Prostate gland (tissue), 2 donors: ENCODE measurements around the gene ZNF629. TPM values are rescaled to one million over a fixed set of nuclear protein-coding genes. Genes with fewer than 3 reads are reported as not detected.

ENCODE experiments used
- DNase-seq: peaks from one replicate; pipeline ENCODE4 v3.0.0-alpha.2; 2019; ENCODE audit warnings: low spot score
- H3K27ac ChIP-seq, 2 donors: fragments of 200-600 bp; sonication (generic); 2 replicates each; pipeline ENCODE4 v1.5.1; 2017 to 2019
- H3K27me3 ChIP-seq: fragments of 200-600 bp; sonication (generic); replicated peaks from 2 replicates; pipeline ENCODE4 v1.5.1; 2019; ENCODE audit not compliant: insufficient read depth
- H3K36me3 ChIP-seq, 2 donors: fragments of 200-600 bp; sonication (generic); 1 replicate in 1 of 2; 2 replicates in 1 of 2; pipeline versions ENCODE4 v1.5.1 to v1.8.1; 2017 to 2019
- H3K4me1 ChIP-seq: fragments of 200-600 bp; sonication (generic); replicated peaks from 2 replicates; pipeline ENCODE4 v1.5.1; 2019
- H3K4me3 ChIP-seq, 2 donors: fragments of 200-600 bp; sonication (generic); 2 replicates each; pipeline ENCODE4 v1.5.1; 2017 to 2019
- H3K9me3 ChIP-seq: fragments of 200-600 bp; sonication (generic); 2 replicates; pipeline ENCODE4 v1.5.1; 2017
- CTCF ChIP-seq, 4 experiments: fragments of 200-600 bp in 2 of 4; fragments of 450-650 bp in 2 of 4; sonication (generic) in 2 of 4; IDR thresholded peaks; 1 replicate in 3 of 4; 2 replicates in 1 of 4; pipeline ENCODE4 v1.5.1; 2016 to 2019; ENCODE audit warnings: antibody characterized with exemption in 4 of 4, mild to moderate bottlenecking in 2 of 4, moderate library complexity in 2 of 4
- POLR2A ChIP-seq: fragments of 450-650 bp; IDR thresholded peaks from one replicate; pipeline ENCODE4 v1.6.1; 2016; ENCODE audit warnings: antibody characterized with exemption, mild to moderate bottlenecking
- POLR2AphosphoS5 ChIP-seq: sonication (generic); formaldehyde crosslinking; IDR thresholded peaks from one replicate; pipeline ENCODE4 v1.6.1; 2017; ENCODE audit warnings: antibody characterized with exemption
- WGBS: methylation state at CpG from one replicate; pipeline ENCODE4 v1.1.5; 2018; 5-methylcytosine and 5-hydroxymethylcytosine counted together
- intact Hi-C: fragments of 100-400 bp; cut with DNase I; formaldehyde crosslinking; loops from one replicate; pipeline ENCODE4 v1.14.2; 2022
- total RNA-seq, 2 donors: library from RNA; depleted of rRNA; stranded (reverse); fragments of >200 nt; gene quantifications; one replicate each; pipeline ENCODE4 v1.1.0, GENCODE V29; 2016

ZNF629 gene
- total RNA-seq, 2 donors from 2014 or later = 17.9 to 24.0 TPM

- intact Hi-C loops = no loop called here
- Histone ChIP-seq H3K27me3 (no peaks in the 10 kb centered on the region), H3K4me1 (peaks cover 7% of the 10 kb centered on the region), H3K4me3 (no peak overlapping the region), H3K27ac (no peak overlapping the region), H3K9me3 (no peaks in the 10 kb centered on the region), H3K36me3 (no peaks in the 10 kb centered on the region)
- TF ChIP-seq POLR2A (no peak), POLR2AphosphoS5 (no peak), CTCF (IDR thresholded peaks at IDR 0.05) (no peak)
- 77% methylated on average over 5 of the region's 5 CpGs for WGBS
- no peak for DNase-seq
Measured at GRCh38 chr16:30808146-30808545, 21.1 kb upstream of the ZNF629 start.

- H3K27ac ChIP-seq = peak overlapping the region; percentile 87 to 90
- peaks cover 7% of the 10 kb centered on the region for H3K4me1 ChIP-seq
- peak; percentile 83 for DNase-seq
- intact Hi-C loops = loop anchor here (1.0 to 2.0 kb wide), 2 partner anchors 18 to 69 kb away; partner anchors contain the start of gene ZNF629
- H3K27me3 ChIP-seq = no peaks in the 10 kb centered on the region
- H3K36me3 ChIP-seq = no peaks in the 10 kb centered on the region
- H3K9me3 ChIP-seq = no peaks in the 10 kb centered on the region
- WGBS = 1% methylated on average over 57 of the region's 62 CpGs
- H3K4me3 ChIP-seq = peak overlapping the region; percentile 54 to 58
- TF ChIP-seq POLR2AphosphoS5 (peak; percentile 86), CTCF (IDR thresholded peaks at IDR 0.05) (peak in 2 of 4 experiments; percentile 13 to 20), POLR2A (peak; percentile 79)
Measured at GRCh38 chr16:30805370-30806169, 18.6 kb upstream of the ZNF629 start.

- peaks cover 7% of the 10 kb centered on the region for H3K4me1 ChIP-seq
- intact Hi-C loops = loop anchor here (1.0 to 2.0 kb wide), 2 partner anchors 18 to 70 kb away; partner anchors contain the start of gene ZNF629
- no peak for DNase-seq
- 36% methylated on average over 8 of the region's 8 CpGs for WGBS
- no peaks in the 10 kb centered on the region for H3K36me3 ChIP-seq
- H3K27me3 ChIP-seq = no peaks in the 10 kb centered on the region
- peak overlapping the region; percentile 87 to 90 for H3K27ac ChIP-seq
- peak overlapping the region; percentile 54 to 58 for H3K4me3 ChIP-seq
- H3K9me3 ChIP-seq = no peaks in the 10 kb centered on the region
- TF ChIP-seq CTCF (IDR thresholded peaks at IDR 0.05) (no peak), POLR2AphosphoS5 (no peak), POLR2A (no peak)
Measured at GRCh38 chr16:30805056-30805369, 18.0 kb upstream of the ZNF629 start.

GRCh38 chr16:30802936-30803335 lies 15.9 kb upstream of the ZNF629 start:
- Histone ChIP-seq H3K27ac (no peak overlapping the region), H3K36me3 (no peaks in the 10 kb centered on the region), H3K27me3 (no peaks in the 10 kb centered on the region), H3K4me1 (peaks cover 7% of the 10 kb centered on the region), H3K4me3 (no peak overlapping the region), H3K9me3 (no peaks in the 10 kb centered on the region)
- no peak for DNase-seq
- TF ChIP-seq CTCF (IDR thresholded peaks at IDR 0.05) (no peak), POLR2A (no peak), POLR2AphosphoS5 (no peak)
- intact Hi-C loops = no loop called here
- WGBS = 56% methylated on average over 3 of the region's 3 CpGs
